Skin of body (tissue), 2 donors: Measurements from ENCODE around the gene C4A. TPM values are rescaled to one million over a fixed set of nuclear protein-coding genes. Genes with fewer than 3 reads are reported as not detected.
"Not testable (repeated sequence)": the region's sequence is repeated elsewhere in the genome, so short reads cannot be mapped to it uniquely, and the experiment has no call there.

Source experiments
- DNase-seq: peaks from one replicate; lab custom pipeline; 2025; lab: John Stamatoyannopoulos, UW
- total RNA-seq: library from RNA; depleted of rRNA; stranded (reverse); fragments of >200 nt; gene quantifications from one replicate; pipeline ENCODE4 v1.2.3, GENCODE V29; 2014

Gene C4A
- total RNA-seq, 1 donor from 2014 or later, result 5.8 TPM

DNA sequence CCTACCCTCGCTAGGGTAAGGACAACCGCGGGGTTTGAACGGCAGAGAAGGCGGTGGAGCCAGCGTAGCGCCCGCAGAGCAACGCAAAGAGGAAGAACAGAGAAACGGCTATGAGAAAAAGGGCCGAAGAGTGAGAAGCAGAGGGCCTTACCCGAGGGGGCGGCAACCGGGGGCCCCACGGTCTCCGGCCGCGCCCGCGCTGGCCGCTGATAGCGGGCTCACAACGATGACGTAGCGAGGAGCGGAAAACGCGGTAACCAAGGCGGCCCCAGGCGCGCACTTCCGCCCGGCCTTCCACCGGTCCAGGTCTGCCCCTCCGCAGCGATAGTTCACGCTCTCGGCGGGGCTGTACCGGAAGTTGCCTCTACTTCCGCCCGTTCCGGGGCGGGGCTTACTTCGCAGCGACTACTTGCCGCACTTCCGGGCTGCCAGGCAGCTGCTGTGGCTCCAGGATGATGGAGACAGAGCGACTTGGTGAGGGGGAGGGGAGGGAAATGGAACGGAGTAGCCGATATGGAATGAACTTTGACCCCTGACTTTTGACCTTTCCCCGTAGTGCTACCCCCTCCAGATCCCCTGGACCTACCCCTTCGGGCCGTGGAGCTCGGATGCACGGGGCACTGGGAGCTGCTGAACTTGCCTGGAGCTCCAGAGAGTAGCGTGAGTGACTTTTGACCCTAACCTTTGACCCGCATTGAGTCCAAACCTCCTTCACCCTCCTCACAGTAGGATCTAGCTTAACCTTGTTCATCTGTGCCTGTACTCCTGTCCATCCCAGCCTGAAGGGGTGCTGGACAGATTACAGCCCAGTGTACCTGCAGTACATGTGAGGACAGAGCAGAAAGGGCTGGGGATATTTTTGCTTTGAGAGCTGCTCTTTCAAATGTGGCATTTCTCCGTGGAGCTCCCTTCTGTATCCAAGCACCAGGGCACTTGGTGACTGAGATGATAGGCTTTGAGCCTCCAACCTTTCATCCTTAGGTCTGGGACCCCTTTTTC, 22.8 kb upstream of the C4A start, which contains the start of the genes NELFE and SKIC2:
NELFE (minus strand) TSS at position 231 of the 999 bp plus-strand sequence. CDS start 525 bp downstream, outside the sequence.
SKIC2 (plus strand) TSS at position 435 of the 999 bp plus-strand sequence; CDS start at position 453, 18 bp downstream.
- peak; percentile 98 for DNase-seq

DNA sequence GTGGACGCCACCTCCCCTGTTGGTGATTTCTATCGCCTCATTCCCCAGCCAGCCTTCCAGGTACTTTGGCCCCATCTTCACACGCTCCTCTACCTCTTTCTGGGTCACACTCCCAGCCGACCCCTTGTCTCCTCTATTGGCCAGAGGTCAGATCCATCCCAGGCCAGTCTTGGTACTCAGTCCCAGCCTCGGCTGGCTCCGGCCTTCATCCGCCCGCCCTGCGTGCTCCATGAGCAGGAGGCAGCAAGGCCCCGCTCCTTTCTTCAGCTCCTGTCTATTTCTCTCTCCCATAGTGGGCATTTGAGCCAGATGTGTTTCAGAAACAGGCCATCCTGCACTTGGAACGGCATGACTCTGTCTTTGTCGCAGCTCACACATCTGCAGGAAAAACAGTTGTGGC, 20.2 kb upstream of the C4A start:
- no peak for DNase-seq

DNA sequence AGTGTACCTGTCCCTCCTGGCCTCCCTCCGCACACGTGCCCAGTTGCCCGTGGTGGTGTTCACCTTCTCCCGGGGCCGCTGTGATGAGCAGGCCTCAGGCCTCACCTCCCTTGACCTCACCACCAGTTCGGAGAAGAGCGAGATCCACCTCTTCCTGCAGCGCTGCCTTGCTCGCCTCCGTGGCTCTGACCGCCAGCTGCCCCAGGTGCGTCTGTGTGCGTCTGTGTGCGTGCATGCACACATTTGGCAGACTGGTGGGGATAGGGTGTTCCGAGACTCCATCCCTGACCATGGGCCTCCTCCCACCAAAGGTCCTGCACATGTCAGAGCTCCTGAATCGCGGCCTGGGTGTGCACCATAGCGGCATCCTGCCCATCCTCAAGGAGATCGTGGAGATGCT, 17.9 kb upstream of the C4A start:
- no peak for DNase-seq

DNA sequence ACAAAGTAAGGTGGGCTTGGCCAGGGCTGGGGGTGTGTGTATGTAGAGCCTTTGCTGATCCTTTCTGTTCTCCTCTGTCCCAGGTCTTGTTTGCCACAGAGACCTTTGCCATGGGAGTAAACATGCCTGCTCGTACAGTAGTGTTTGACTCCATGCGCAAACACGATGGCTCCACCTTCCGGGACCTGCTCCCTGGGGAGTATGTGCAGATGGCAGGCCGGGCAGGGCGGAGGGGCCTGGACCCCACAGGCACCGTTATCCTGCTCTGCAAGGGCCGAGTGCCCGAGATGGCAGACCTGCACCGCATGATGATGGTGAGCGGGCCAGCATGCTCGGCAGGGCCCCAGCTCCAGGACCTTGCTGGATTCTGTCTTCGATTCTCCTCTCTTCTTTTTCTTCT, 16.2 kb upstream of the C4A start:
- DNase-seq, result no peak

DNA sequence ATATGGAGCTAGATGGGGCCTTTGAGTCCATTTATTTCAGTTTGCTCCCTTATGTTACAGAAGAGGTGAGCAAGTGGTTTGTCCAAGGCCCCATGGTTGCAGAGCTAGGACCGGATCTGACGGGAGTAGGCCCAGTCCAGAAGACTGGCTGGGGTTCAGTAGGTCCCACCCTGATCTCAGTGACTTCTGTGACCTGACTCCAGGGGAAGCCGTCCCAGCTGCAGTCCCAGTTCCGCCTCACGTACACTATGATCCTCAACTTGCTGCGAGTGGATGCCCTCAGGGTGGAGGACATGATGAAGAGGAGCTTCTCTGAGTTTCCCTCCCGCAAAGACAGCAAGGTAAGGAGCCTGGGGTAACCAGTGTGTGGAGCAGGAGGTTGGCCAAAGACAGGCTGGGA, 15.4 kb upstream of the C4A start:
- DNase-seq, result no peak

DNA sequence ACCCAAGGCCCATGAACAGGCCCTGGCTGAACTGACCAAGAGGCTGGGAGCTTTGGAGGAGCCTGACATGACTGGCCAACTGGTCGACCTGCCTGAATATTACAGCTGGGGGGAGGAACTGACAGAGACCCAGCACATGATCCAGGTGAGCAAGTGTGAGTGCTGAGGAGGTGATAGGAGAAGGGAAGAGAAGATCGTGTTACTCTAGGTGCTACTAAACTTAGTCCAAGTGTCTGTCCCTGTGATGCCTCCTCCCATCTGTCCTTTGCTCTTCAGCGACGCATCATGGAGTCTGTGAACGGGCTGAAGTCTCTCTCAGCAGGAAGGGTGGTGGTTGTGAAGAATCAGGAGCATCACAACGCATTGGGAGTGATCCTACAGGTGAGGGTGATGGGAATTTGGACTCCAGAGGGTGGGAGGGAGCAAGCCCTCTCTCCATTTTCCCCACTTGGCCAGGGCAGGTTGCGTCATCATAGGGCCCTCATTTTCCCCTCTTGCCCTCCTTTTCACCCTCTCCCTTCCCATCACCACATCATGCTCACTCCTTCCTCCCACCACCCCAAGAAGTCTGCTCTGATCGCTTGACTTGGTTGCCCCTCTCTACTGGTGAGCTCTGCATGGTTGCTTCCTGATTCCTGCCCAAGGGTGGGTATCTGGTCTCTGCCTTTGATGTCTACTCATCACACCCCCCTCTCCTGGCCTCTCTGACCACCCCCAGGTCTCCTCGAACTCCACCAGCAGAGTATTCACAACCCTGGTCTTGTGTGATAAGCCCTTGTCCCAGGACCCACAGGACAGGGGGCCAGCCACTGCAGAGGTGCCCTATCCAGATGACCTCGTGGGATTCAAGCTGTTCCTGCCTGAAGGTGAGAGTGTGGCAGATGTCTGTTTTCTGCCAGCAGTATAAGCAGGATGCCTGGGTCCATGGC, 14.6 kb upstream of the C4A start:
- no peak for DNase-seq

DNA sequence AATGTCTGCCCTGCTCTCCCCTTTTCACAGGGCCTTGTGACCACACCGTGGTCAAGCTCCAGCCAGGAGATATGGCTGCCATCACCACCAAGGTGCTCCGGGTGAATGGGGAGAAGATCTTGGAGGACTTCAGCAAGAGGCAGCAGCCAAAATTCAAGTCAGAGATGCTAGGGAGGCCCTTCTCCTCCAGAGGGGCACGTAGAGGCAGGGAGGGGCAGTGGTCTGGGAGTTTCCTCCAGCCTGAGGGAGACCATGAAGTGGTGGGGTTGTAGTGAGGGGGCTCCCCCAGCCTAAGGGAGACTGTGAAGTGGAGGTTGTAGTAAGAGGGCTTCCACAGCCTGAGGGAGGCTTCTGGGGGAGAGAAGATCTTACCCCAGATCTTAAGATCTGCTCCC, 13.9 kb upstream of the C4A start:
- DNase-seq, result no peak

DNA sequence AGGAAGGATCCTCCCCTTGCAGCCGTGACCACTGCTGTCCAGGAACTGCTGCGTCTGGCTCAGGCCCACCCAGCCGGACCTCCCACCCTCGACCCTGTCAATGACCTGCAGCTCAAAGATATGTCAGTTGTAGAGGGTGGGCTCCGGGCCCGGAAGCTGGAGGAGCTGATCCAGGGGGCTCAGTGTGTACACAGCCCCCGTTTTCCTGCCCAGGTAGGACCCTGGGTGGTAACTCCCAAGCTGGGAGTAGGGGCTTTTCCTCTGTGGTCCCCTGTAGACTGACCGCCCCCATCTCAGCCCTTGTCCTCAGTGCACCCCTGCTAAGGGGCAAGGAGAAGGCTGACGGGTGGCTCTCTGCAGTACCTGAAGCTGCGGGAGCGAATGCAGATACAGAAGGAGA, 13.5 kb upstream of the C4A start:
- DNase-seq, result no peak

DNA sequence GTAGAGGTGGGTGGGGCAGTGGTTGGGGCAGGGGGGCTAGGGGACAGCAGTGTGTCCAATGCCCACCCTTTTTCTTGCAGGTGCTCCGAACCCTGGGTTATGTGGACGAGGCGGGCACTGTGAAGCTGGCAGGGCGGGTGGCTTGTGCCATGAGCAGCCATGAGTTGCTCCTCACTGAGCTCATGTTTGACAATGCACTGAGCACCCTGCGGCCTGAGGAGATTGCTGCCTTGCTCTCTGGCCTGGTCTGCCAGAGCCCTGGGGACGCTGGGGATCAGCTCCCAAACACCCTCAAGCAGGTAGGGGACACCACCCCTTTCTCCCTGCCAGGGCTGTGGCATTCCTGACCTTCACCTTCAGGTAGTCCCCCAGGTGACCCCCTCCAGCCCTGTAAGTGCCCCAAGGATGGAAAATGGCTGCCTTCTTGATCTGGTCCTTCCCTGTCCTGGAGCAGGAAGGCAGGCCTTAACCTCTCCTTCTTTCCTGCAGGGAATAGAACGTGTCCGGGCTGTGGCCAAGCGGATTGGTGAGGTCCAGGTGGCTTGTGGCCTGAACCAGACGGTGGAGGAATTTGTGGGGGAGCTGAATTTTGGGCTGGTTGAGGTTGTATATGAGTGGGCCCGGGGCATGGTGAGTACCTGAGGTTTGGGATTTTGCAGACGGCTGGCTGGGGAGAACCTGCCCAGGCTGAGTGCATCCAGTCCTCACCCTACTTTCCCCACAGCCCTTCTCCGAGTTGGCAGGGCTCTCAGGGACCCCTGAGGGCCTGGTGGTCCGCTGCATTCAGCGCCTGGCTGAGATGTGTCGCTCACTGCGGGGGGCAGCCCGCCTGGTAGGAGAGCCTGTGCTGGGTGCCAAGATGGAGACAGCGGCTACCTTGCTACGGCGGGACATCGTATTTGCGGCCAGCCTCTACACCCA, 12.8 kb upstream of the C4A start:
- DNase-seq, result no peak

DNA sequence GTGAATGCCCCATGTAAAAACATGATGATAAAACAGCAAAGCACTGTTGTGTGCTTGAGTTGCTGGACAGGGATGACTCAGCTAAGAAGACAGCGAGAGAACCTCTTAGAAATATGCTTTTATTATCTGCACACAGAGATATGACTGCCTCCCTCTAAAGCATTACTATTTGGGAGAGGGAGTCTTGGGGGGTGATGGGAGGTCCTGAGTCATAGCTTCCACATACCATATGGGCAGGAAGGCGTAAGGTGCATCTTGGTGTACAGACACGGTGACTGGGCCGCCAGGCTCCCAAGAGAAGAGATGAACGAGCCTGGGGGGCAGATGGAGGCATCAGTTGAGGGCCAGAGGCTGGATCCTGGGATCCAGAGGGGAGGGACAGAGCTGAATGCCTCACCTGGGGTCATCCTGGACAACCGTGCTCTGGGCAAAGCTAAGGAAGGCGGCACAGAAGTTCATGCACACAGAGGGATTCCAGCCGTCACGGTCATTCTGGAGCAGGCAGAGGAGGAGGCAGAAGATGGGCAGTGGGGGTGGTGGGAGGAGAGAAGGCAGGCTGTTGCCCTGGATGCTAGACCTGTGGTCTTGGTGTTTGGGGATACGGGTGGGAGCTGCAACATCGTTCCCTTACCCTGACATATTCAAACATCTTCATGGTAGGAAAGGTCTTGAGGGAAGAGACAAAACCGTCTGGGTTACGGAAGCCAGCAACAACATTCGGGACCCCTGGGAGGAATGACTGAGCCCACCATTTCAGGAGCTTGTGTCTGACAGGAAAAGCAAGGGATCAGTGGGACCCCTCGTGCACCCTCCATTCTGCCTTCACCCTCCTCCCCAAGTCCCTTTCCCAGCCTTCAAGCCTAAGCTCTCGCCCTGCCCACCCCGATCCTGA, 11.9 kb upstream of the C4A start:
- no peak for DNase-seq

DNA sequence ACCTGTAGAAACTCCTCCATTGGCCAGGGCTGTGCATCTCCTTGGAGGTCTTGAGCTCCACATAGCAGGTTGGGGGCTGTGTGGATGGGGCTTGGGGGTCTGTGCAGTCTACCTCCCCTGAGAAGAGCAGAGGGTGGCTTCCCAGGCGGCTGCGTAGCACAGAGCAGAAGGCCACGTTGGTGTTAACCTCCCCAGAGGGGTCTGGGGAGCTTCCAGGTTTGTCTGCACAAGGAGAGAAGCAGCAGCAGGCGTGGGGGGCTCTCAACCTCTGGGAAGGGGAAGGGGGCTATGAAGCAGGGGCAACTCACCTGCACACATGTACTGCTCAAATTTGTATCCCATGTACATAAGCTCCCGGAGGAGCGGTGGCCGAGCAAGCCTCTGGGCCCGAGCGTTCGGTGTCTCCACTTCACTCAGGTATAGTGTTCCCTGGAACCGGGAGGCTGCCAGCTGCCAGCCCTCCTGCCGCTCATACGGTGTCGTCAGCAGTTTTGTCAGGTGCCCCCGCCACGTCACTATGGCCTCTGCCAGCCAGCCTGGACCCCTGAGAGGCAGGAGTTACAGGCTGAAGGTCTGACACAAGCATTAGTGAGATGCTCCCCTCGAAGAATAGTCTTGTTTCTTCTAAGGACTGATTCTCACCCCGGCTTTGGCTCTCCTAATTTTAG, 11.1 kb upstream of the C4A start:
- DNase-seq, result no peak

DNA sequence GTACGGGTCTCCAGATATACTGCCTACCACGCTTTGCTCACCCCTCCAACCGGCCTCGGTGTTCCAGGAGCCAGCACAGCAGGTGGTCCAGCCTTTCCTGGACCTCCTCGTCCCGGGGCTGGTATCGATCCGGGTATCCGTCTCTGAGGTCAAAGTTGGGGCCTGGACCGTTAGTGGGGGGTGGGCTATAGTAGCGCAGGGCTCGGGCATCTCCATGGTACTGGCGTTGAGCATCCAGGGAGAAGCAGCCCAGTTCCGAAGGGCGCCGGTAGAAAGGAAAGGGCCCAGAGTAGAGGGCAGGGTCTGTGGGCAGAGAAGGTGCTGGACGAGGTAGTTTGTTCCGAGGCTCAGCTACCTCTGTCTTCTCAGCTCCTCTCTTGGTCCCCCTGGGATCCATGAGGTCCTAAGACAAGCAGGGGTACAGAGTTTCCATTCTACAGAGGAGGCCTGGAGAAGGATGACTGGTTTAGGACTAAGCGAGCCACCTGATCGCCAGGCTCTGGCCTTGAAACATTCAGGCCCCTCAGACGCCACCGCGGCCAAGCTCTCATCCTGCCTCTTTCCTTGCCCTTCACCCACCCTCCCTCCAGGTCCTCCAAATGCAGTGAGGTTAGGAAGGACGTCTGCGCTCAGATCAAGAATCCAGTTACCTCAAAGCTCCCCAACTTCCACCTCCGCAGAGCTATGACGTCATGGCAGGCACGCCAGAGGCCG, 10.4 kb upstream of the C4A start:
- no peak for DNase-seq

DNA sequence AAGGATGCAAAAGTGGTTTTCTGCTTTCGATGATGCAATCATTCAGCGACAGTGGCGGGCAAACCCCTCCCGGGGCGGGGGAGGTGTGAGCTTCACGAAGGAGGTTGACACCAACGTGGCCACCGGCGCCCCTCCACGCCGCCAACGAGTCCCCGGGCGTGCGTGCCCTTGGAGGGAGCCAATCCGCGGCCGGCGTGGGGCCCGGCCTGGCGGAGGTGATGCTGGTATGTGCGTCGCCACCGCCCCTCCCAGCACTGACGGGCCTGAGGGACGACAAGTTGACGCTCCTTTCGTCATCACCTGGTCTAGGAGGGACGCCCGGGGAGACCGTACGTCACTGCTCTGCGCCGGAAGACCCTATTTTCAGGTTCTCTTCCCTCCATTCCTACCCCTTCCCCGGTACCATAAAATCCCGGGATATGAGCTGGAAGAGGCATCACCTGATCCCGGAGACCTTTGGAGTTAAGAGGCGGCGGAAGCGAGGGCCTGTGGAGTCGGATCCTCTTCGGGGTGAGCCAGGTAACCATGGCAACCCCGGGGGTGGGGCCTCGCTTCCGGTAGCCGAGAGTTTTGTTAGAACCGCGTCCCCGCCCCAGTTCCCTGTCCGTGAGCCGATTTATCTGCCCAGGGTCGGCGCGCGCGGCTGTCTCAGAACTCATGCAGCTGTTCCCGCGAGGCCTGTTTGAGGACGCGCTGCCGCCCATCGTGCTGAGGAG, 9.7 kb upstream of the C4A start, which contains the start of gene DXO:
DXO (minus strand) TSS at position 146 of the 716 bp plus-strand sequence. CDS start 463 bp downstream, outside the sequence.
- peak; percentile 97 for DNase-seq

DNA sequence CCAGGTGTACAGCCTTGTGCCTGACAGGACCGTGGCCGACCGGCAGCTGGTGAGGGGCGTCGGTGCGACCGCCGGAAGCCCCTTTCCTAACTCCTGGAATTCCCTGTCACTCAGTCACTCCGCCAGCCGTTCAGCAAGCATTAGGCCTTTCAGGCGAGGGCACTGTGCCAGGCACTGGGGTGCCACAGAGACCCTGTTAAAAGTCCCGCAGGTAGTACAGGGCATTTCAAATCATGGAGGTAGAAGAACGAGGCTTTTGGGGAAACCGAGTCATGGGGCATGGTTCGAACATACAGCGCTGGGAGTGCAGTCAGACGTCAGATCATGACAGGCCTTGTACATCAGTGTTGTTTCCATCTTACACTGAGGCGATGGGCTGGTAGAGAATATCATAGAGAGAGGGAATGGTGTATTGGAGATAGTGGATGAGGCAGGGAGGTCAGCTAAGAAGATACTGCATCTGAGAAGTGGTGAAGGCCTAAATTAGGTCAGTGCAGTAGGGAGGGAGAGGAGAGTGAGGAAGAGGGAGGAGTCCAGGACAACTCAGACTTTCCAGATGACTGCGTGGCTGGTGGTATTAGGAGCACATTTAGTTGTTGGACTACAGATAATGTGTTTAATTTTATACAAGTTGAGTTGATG, 9.0 kb upstream of the C4A start:
- peak; percentile 29 for DNase-seq

DNA sequence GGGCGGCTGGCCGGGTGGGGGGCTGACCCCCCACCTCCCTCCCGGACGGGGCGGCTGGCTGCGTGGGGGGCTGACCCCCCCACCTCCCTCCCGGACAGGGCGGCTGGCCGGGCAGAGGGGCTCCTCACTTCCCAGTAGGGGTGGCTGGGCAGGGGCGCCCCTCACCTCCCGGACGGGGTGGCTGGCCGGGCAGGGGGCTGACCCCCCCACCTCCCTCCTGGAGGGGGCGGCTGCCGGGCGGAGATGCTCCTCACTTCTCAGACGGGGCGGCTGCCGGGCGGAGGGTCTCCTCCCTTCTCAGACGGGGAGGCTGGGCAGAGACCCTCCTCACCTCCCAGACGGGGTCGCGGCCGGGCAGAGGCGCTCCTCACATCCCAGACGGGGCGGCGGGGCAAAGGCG, 5.8 kb upstream of the C4A start:
- not testable (repeated sequence) for DNase-seq

DNA sequence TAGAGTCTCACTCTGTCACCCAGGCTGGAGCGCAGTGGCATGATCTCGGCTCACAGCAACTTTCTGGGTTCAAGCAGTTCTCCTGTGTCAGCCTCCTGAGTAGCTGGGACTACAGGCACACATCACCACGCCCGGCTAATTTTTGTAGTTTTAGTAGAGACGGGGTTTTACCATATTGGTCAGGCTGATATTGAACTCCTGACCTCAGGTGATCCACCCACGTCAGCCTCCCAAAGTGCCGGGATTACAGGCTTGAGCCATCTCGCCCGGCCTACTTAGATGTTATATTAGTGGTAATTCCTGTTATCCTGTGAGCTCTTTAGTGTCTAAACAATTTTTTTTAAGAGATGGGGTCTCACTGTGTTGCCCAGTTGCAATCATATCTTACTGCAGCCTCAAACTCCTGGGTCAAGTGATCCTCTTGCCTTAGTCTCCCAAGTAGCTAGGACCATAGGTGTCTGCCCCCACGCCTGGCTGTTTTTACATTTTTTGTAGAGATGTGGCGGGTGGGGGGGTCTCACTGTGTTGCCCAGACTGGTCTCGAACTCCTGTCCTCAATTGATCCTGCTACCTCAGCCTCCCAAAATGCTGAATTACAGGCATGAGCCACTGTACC, 3.9 kb upstream of the C4A start:
- DNase-seq, result no peak

DNA sequence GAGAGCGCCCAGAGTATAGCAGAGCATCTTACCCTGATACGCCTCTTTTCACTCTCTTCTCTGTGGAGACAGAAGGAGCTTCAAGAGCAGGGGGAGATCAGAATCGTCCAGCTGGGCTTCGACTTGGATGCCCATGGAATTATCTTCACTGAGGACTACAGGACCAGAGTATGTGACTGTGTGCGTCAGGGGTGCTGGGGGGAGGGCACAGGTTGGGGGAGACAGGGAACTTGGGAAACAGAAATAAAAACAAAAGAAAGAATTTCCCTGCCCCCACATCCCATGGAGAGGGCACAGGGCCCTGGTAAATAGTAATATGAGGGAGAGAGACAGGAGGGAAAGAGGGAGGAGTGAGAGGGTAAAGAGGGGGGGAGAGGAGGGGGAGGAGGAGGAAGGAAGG, 3.0 kb upstream of the C4A start:
- DNase-seq, result no peak
